Upper lobe of right lung (tissue), 1 donor: Measurements from ENCODE around the gene GNA15. TPM values are rescaled to one million over a fixed set of nuclear protein-coding genes. Genes with fewer than 3 reads are reported as not detected.

Source experiments
- ATAC-seq: fragments of 200-7000 bp; cut with Tn5 transposase; one replicate; pipeline ENCODE4 v1.9.1; 2020; ENCODE audit warnings: mild to moderate bottlenecking, moderate library complexity
- DNase-seq: peaks from one replicate; pipeline ENCODE4 v3.0.0-alpha.2; 2020
- H3K27ac ChIP-seq: fragments of 200-600 bp; one replicate; pipeline ENCODE4 v1.8.0; 2022
- H3K27me3 ChIP-seq: fragments of 200-600 bp; one replicate; pipeline ENCODE4 v1.8.0; 2022; ENCODE audit warnings: mild to moderate bottlenecking
- H3K36me3 ChIP-seq: fragments of 200-600 bp; one replicate; pipeline ENCODE4 v1.8.0; 2022
- H3K4me1 ChIP-seq: fragments of 200-600 bp; one replicate; pipeline ENCODE4 v1.8.0; 2022
- H3K4me3 ChIP-seq: fragments of 200-600 bp; one replicate; pipeline ENCODE4 v1.8.0; 2022; ENCODE audit warnings: mild to moderate bottlenecking
- H3K9me3 ChIP-seq: fragments of 200-600 bp; one replicate; pipeline ENCODE4 v1.8.0; 2022
- CTCF ChIP-seq: fragments of 200-600 bp; IDR thresholded peaks from one replicate; pipeline ENCODE4 v1.8.0; 2022; ENCODE audit warnings: antibody characterized with exemption
- intact Hi-C: fragments of 100-400 bp; cut with DNase I; formaldehyde crosslinking; loops from one replicate; pipeline ENCODE4 v1.11.0; 2022
- total RNA-seq: library from RNA; stranded (reverse); fragmentation: NEBNext Ultra II Directional; extraction: Animal tissue kit (Norgen Biotek cat#: 25700); gene quantifications from one replicate; pipeline ENCODE4 v1.2.1, GENCODE V29; 2021
- donor health status: DM: no; HTN: yes; CAD: no; lungs with severe emphysema.

Gene GNA15
- total RNA-seq, 1 donor from 2014 or later = 18.6 TPM

GRCh38 chr19:3125900-3126524 lies 9.8 kb upstream of the GNA15 start:
- Histone ChIP-seq H3K4me3 (no peak overlapping the region), H3K9me3 (no peaks in the 10 kb centered on the region), H3K27me3 (no peaks in the 10 kb centered on the region), H3K4me1 (peaks cover 4% of the 10 kb centered on the region), H3K36me3 (peaks cover 12% of the 10 kb centered on the region), H3K27ac (no peak overlapping the region)
- peak; percentile 68 for TF ChIP-seq CTCF
- intact Hi-C loops = loop anchor here (5.0 kb wide), 1 partner anchor 36 kb away; no protein-coding TSS in a partner anchor
- DNase-seq (peak; percentile 79), ATAC-seq (peak; percentile 93)

GRCh38 chr19:3129112-3129511 lies 6.7 kb upstream of the GNA15 start:
- TF ChIP-seq CTCF = peak; percentile 57
- Histone ChIP-seq H3K27me3 (no peaks in the 10 kb centered on the region), H3K9me3 (no peaks in the 10 kb centered on the region), H3K4me1 (peaks cover 10% of the 10 kb centered on the region), H3K4me3 (no peak overlapping the region), H3K27ac (no peak overlapping the region), H3K36me3 (no peaks in the 10 kb centered on the region)
- no peak for DNase-seq
- intact Hi-C loops = loop anchor here (5.0 kb wide), 1 partner anchor 33 kb away; no protein-coding TSS in a partner anchor
- no peak for ATAC-seq

GRCh38 chr19:3131168-3131567 lies 4.7 kb upstream of the GNA15 start:
- no peaks in the 10 kb centered on the region for H3K27me3 ChIP-seq
- intact Hi-C loops = no loop called here
- H3K36me3 ChIP-seq = no peaks in the 10 kb centered on the region
- DNase-seq (no peak), ATAC-seq (no peak)
- no peak for TF ChIP-seq CTCF
- no peak overlapping the region for H3K4me3 ChIP-seq
- no peaks in the 10 kb centered on the region for H3K9me3 ChIP-seq
- no peak overlapping the region for H3K27ac ChIP-seq
- H3K4me1 ChIP-seq = peaks cover 7% of the 10 kb centered on the region

GRCh38 chr19:3132971-3133792 lies 2.7 kb upstream of the GNA15 start:
- TF ChIP-seq CTCF = no peak
- no peaks in the 10 kb centered on the region for H3K9me3 ChIP-seq
- DNase-seq = peak; percentile 74
- intact Hi-C loops = no loop called here
- no peaks in the 10 kb centered on the region for H3K27me3 ChIP-seq
- peak overlapping the region; percentile 71 for H3K27ac ChIP-seq
- H3K4me1 ChIP-seq = peaks cover 12% of the 10 kb centered on the region
- peak; percentile 72 for ATAC-seq
- no peaks in the 10 kb centered on the region for H3K36me3 ChIP-seq
- no peak overlapping the region for H3K4me3 ChIP-seq

GRCh38 chr19:3133793-3134116 lies 2.1 kb upstream of the GNA15 start:
- TF ChIP-seq CTCF = no peak
- no peak for DNase-seq
- H3K9me3 ChIP-seq = no peaks in the 10 kb centered on the region
- intact Hi-C loops = no loop called here
- peaks cover 12% of the 10 kb centered on the region for H3K4me1 ChIP-seq
- H3K36me3 ChIP-seq = no peaks in the 10 kb centered on the region
- no peak for ATAC-seq
- no peak overlapping the region for H3K4me3 ChIP-seq
- H3K27ac ChIP-seq = peak overlapping the region; percentile 71
- H3K27me3 ChIP-seq = no peaks in the 10 kb centered on the region
